ENCODE measurements around the gene CR1. TPM values are rescaled to one million over a fixed set of nuclear protein-coding genes. Genes with fewer than 3 reads are reported as not detected.

Gene CR1
- total RNA-seq, 1 experiment from 2014 or later = 0.07 TPM

DNA sequence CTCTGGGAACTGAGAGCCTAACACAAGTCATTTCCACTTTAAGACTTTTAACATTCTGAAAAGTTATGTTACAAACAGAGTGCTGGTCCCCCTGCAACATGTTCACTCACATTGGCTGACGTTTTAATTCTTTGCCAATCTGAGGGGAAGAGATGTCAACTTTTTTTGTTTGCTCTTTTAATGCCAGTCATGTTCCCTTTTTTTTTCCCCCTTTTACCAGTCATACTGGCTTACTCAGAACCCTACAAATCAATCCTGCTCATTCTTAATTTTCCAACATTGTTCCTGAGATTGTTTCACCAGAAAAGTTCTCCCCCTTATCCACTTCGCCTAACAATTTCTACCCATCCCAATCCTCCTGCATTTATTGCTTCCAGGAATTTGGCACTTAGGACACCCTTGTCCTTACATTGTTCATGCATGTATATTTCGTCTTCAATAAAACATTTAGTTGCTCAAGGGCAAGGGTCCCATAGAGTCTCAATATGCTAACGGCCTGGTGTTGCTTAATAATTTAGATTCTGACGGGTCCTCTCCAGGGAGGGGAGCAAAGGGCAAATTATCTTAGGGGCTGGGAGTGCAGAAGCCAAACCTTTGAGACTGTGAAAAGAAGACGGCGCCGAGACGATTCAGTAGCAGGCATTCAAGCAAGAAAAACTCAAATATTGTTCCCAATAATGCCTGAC, 148.4 kb downstream of the CR1 start:
- H3K9me2 ChIP-seq (ENCODE audit: insufficient read depth) = no peaks in the 10 kb centered on the region
- H3K4me3 ChIP-seq (replicated peaks in 1 of 2; ENCODE audit: low read depth in 1 of 2, low read length in 2 of 2) = no peak overlapping the region
- BruUV-seq (replicated peaks) = no TSS peak
- no peaks in the 10 kb centered on the region for H3K4me1 ChIP-seq (ENCODE audit: control insufficient read depth in 1 of 2, insufficient read depth in 2 of 2, low read length in 2 of 2)
- ChIA-PET POLR2A (no interaction called here), CTCF (no interaction called here), RAD21 (ENCODE audit: low non-redundant PET in 1 of 2, low total read pairs in 2 of 2, uncharacterized antibody in 2 of 2, unreplicated experiment in 2 of 2) (no interaction called here)
- TF ChIP-seq JUND (IDR thresholded peaks at IDR 0.05) (no peak), ZNF274 (IDR thresholded peaks at IDR 0.05; ENCODE audit: low read depth, low read length) (no peak), EZH2phosphoT487 (IDR thresholded peaks at IDR 0.05; ENCODE audit: borderline replicate concordance) (no peak), YY1 (IDR thresholded peaks at IDR 0.05; ENCODE audit: extremely low read depth, insufficient replicate concordance, low read depth, low read length) (no peak), EGR1 (IDR thresholded peaks at IDR 0.05; ENCODE audit: low read depth) (no peak), TCF7L2 (IDR thresholded peaks at IDR 0.05; ENCODE audit: borderline replicate concordance, extremely low read depth, insufficient read depth, insufficient read length) (no peak), ZFX (IDR thresholded peaks at IDR 0.05) (no peak), RAD21 (IDR thresholded peaks at IDR 0.05; ENCODE audit: low read depth) (no peak), ELF1 (IDR thresholded peaks at IDR 0.05; ENCODE audit: borderline replicate concordance, low read depth) (no peak), POLR2AphosphoS5 (IDR thresholded peaks at IDR 0.05; ENCODE audit: low read depth, low read length) (no peak), EZH2 (IDR thresholded peaks at IDR 0.05) (no peak), CEBPB (IDR thresholded peaks at IDR 0.05; ENCODE audit: low read depth) (no peak), CTCF (IDR thresholded peaks at IDR 0.05 in 2 of 3, conservative IDR thresholded peaks at IDR 0.05 in 1 of 3; ENCODE audit: borderline replicate concordance in 1 of 3, insufficient read depth in 1 of 3, low read depth in 2 of 3, low read length in 2 of 3) (no peak), SP1 (IDR thresholded peaks at IDR 0.05; ENCODE audit: low read depth) (no peak), ZBTB33 (IDR thresholded peaks at IDR 0.05; ENCODE audit: extremely low read depth, insufficient replicate concordance, low read length) (no peak), FOSL1 (IDR thresholded peaks at IDR 0.05; ENCODE audit: low read depth) (no peak), SIN3A (IDR thresholded peaks at IDR 0.05; ENCODE audit: low read depth) (no peak), SRF (IDR thresholded peaks at IDR 0.05; ENCODE audit: low read depth) (no peak)
- TF ChIP-seq, protein P1, sequence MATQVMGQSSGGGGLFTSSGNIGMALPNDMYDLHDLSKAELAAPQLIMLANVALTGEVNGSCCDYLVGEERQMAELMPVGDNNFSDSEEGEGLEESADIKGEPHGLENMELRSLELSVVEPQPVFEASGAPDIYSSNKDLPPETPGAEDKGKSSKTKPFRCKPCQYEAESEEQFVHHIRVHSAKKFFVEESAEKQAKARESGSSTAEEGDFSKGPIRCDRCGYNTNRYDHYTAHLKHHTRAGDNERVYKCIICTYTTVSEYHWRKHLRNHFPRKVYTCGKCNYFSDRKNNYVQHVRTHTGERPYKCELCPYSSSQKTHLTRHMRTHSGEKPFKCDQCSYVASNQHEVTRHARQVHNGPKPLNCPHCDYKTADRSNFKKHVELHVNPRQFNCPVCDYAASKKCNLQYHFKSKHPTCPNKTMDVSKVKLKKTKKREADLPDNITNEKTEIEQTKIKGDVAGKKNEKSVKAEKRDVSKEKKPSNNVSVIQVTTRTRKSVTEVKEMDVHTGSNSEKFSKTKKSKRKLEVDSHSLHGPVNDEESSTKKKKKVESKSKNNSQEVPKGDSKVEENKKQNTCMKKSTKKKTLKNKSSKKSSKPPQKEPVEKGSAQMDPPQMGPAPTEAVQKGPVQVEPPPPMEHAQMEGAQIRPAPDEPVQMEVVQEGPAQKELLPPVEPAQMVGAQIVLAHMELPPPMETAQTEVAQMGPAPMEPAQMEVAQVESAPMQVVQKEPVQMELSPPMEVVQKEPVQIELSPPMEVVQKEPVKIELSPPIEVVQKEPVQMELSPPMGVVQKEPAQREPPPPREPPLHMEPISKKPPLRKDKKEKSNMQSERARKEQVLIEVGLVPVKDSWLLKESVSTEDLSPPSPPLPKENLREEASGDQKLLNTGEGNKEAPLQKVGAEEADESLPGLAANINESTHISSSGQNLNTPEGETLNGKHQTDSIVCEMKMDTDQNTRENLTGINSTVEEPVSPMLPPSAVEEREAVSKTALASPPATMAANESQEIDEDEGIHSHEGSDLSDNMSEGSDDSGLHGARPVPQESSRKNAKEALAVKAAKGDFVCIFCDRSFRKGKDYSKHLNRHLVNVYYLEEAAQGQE (IDR thresholded peaks at IDR 0.05; ENCODE audit: low read depth) = no peak
- TF ChIP-seq, protein P2, sequence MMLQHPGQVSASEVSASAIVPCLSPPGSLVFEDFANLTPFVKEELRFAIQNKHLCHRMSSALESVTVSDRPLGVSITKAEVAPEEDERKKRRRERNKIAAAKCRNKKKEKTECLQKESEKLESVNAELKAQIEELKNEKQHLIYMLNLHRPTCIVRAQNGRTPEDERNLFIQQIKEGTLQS (IDR thresholded peaks at IDR 0.05) = no peak
- H3K4me2 ChIP-seq (ENCODE audit: low read length) = no peak overlapping the region
- no peaks in the 10 kb centered on the region for H3K36me3 ChIP-seq (ENCODE audit: control insufficient read depth in 1 of 2, insufficient read depth in 2 of 2, low read length in 2 of 2)
- DNase-seq (ENCODE audit: low read depth, low spot score) (no peak), ATAC-seq (no peak)
- H3K9ac ChIP-seq (ENCODE audit: low read length) = no peak overlapping the region
- H2AFZ ChIP-seq (ENCODE audit: low read depth, low read length, poor library complexity, severe bottlenecking) = no peak overlapping the region
- H3K27me3 ChIP-seq (ENCODE audit: insufficient read depth, low read length) = no peaks in the 10 kb centered on the region
- H3K27ac ChIP-seq (ENCODE audit: low read depth, low read length) = no peak overlapping the region
- no peaks in the 10 kb centered on the region for H4K20me1 ChIP-seq (ENCODE audit: insufficient read depth)
- no peaks in the 10 kb centered on the region for H3K9me3 ChIP-seq (ENCODE audit: control insufficient read depth in 1 of 2, insufficient read depth in 1 of 2, low read depth in 1 of 2, low read length in 2 of 2)
- H3K79me2 ChIP-seq (ENCODE audit: insufficient read depth, low read length) = no peaks in the 10 kb centered on the region
- intact Hi-C loops (cut with micrococcal nuclease) = no loop called here

All from HCT116 (cell line).